ENCODE measurements around the gene FLT3.
A peak's percentile ranks its signal among the peaks of the same experiment; 100 is the strongest.

The FLT3 gene

GRCh38 chr13:28001837-28002473, 98.4 kb downstream of the FLT3 start:
- no peak for DNase-seq (ENCODE audit: low spot score)

DNA sequence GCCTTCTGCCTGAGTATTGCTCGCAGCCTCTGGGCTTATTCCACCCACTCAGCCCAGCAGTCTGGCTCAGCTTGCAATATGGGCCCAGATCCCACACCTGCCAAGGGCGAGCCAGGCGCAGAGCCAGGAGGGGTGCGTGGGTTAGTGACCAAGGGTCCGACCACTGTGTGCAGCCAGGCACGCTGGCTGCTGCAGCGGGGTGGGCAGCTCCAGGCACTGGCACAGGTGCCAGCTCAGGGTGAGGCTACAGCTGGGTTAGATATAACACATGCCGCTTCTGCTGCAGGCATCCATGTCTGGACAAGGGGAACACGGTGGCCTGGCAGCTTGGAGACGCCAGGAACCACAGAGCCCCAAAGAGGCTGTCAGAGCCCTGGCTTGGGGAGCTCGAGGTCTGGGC, 99.3 kb downstream of the FLT3 start:
- no peak for DNase-seq (ENCODE audit: low spot score)

DNA sequence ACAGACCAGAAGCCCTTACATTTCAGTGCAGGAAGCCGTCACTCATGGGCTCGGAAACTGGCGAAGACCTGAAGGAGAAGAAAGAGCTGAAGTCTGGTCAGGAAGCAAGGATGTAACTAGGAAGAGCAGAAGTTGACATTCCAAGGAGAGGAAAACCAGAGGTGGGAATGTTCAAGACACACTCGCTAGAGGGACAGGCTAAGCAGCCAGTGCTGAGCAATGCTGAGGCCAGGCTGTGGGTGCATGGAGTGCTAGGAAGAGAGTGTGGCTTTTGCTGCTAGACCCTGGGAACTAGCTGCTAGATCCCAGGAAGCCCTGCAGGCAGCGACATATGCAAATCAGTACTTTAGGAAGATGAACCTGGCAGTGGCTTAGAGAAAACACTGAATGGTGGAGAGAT, 99.8 kb downstream of the FLT3 start:
- DNase-seq (ENCODE audit: low spot score) = no peak

- DNase-seq (ENCODE audit: low spot score) = peak; percentile 86
These were observed 102.4 kb downstream of the FLT3 start for GRCh38 chr13:27997904-27998522.

DNA sequence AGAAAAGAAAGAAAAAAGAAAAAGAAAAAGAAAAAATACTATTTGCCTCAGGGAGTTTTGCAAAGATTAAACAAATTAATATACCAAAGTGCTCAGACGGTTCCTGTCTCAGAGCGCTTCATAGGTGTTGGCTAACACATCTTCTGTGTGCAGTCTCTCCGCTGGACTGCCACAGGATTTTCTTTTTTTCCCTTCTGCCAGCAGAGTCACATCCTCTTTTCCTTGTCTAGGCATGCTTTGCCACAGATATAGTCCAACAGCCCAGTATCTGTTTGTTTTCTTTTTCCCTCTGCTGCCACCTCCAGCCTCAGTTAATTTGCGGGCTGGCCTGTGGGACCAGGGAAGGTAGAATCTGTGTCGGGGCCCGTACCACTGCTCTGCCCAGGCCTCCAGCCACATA, 108.5 kb downstream of the FLT3 start:
- DNase-seq (ENCODE audit: low spot score) = no peak

GRCh38 chr13:27988520-27988919, 111.9 kb downstream of the FLT3 start, which contains the start of gene URAD:
Gene URAD (minus strand): TSS chr13:27988693. CDS start chr13:27988637, 56 bp downstream.
- DNase-seq (ENCODE audit: low spot score) = no peak

GRCh38 chr13:27985600-27985999, 114.8 kb downstream of the FLT3 start:
- DNase-seq (ENCODE audit: low spot score) = no peak

DNA sequence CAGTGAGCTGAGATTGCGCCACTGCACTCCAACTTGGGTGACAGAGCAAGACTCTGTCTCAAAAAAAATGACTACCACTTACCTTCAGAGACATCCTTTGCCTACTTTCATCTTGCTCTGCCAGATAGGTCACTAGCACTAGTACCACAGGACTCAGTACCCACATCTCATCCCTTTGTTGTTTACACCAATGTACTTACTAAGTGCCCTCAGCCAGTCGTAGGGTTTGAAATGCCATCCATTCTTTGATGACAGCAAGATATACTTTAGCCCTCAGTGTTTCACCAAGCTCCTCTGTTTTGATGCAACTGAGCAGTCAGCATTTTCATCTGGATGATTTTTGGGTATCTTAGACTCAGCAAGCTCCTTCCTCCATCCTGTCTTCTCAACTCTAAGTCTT, 118.0 kb downstream of the FLT3 start:
- DNase-seq (ENCODE audit: low spot score) = no peak

DNA sequence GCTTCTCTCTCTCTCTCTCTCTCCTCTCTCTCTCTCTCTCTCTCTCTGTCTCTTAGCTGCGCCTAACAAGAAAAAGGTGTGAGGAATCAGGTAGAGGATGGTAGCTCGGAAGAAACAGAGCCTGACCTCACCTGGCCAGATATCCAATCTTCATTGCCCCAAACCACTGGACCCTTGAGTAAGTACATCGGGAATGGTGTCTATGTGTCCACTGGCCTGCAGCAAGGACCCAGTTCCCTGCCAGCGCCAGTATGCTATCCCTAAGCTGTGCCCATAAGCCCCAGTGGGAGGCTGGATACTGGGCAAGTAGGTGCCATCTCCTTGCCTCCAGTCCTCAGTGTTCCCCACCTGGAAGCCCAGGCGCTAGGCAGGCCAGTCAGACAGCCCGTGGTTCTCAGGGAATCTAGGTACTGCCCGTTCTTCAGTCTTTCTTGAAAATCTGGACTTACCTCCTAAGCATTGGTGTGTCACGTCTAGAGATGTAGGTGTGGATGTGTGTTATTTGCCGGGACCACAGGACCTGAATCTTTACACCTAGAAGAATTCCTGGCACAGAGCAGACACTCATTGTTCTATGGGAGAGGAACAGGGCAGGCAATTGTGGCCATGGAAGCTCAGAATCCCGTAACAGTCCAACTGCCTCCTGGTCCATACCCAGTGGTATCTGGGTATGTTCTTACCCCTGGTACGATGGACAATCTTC, 119.2 kb downstream of the FLT3 start:
- DNase-seq (ENCODE audit: low spot score) = no peak

DNA sequence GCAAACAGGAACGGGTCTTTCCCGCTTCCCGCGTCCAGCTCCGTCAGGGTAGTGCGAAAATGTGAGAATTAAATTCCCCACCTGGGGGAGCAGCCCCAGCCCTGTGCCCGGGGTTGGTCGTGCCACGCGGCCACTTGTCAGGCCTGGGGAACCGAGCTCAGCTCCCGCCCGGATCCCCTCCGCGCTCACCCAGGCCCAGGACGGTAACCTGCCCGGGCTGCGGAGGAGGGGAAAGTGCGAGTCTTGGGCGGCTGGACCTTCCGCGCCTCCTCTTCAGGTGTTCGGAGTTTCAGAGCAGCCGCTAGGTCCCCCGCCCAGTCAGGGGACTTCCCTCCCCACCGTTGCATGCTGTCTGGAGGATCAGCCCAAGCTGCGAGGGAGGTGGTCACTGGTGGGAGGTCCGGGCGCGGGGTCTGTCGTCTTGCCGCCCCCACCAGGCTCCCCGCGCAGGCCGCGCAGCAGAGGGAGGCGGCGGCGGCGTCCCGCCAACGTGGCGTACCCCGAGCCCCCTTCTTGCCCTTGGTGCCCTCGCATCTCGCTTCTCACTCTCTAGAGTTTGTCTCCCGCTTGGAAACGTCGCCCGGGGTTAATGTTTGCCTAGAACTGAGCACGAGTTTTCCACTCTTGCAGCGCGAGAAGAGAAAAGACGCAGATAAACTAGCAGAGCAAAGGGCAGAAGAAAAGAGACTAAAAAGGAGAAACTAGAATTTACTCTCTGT, 119.9 kb downstream of the FLT3 start:
- no peak for DNase-seq (ENCODE audit: low spot score)

DNA sequence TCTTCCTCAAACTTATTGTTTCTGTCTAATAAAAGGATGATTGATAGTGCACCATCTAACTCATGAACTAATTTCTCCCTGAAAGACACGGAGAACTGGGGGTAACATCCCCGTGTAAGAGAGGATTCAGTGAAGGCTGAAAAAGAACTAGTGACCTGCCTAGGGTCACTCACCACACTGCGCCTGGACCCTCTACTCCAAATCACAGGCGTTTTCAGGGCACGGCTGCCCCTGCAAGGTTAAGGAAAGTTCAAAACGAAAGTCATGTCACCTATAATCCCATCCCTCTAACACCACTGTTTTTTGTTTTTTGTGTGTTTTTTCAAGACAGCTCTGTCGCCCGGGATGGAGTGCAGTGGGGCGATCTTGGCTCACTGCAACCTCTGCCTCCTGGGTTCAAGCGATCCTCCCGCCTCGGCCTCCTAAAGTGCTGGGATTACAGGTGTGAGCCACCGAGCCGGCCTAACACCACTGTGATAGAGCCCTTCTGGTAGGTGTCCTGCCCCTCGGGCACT, 120.6 kb downstream of the FLT3 start:
- DNase-seq (ENCODE audit: low spot score) = no peak

- no peak for DNase-seq (ENCODE audit: low spot score)
These were observed 121.3 kb downstream of the FLT3 start for GRCh38 chr13:27979001-27979643.

DNA sequence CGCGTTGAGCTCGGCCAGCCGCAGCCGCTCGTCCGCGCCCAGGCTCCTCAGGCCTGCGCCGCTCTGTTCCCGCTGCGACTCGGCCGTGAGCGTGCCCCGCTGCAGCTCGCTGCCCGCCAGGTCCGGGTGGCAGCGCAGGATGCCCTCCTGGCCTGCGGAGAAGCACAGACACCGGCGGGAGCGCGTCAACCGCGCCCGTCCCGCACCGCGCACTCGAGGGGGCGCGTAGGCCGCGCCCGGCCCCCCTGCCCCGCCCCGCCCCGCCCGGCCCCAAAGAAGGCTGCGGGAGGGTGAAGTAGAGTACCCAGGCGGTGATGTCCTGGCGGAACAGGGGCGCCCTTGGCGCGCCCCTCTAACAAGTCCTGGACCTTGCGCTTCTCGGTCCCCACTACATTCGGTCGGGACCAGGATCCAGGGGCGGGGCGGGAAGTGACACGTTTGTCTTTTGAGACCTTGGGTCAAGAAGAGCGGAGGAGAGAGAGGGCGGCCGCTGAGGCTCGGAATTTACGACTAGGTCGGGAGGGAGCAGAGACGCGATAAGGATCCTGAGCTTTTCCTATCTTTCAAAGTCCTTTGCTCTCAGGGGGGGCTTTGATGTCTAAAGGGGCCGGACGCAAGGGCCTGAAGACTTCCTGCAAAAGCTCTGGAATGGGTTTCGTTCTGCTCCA, 121.9 kb downstream of the FLT3 start:
- no peak for DNase-seq (ENCODE audit: low spot score)

DNA sequence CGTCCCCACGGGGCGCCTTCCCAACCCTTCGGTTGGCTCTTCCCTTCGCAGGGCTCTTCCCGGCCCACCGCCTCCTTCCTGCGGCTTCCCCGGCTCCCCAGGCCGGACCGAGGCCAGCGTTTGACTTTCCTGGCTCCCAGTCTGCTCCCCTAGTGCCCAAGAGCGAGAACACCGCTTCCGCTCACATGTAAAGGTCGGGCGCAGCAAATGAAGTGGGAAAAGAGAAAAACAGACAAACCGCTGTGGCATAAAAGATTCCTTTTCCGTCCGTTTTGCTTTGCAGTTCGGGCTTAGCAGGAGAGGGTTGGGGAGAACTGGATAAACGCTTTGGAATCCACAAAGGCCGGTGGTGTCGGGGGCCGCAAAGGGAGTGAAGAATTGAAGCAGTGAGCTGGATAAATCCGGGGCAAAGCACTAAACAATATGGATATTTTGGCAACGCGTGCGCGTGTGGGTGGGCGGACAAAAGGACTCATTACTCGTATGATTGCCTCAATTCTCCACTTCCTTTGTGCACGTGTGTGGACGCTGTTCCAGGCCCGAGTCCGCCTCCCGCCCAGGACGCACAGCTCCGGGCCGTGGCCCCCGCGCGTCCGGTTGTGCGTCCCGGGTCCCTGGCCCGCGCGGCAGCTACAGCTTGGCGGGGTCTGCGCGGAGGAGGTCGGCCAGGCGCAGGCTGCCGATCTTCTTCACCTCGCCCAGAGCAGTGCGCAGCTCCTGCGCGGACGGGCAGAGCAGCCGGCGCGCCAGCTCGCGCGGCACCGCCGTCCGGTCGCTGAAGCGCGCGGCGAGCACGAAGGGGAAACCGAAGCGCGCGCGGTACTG, 122.7 kb downstream of the FLT3 start:
- DNase-seq (ENCODE audit: low spot score) = no peak

- no peak for DNase-seq (ENCODE audit: low spot score)
These were observed 123.8 kb downstream of the FLT3 start for GRCh38 chr13:27976362-27977091.

- no peak for DNase-seq (ENCODE audit: low spot score)
These were observed 124.6 kb downstream of the FLT3 start for GRCh38 chr13:27975564-27976361.

- no peak for DNase-seq (ENCODE audit: low spot score)
These were observed 126.3 kb downstream of the FLT3 start for GRCh38 chr13:27973961-27974662.

- no peak for DNase-seq (ENCODE audit: low spot score)
These were observed 127.1 kb downstream of the FLT3 start for GRCh38 chr13:27973291-27973690.
